Measurements from ENCODE around the gene ATN1.
A peak's percentile ranks its signal among the peaks of the same experiment; 100 is the strongest.

The ATN1 gene

GRCh38 chr12:6925239-6925539, 2.6 kb upstream of the ATN1 start:
- DNase-seq (ENCODE audit: low read depth, low spot score): no peak

- DNase-seq (ENCODE audit: low read depth, low spot score): peak; percentile 48
These were observed 2.0 kb upstream of the ATN1 start for GRCh38 chr12:6925540-6926279.

- no peak for DNase-seq (ENCODE audit: low read depth, low spot score)
These were observed 403 bp downstream of the ATN1 start for GRCh38 chr12:6928022-6928702.

- no peak for DNase-seq (ENCODE audit: low read depth, low spot score)
These were observed 1.1 kb downstream of the ATN1 start for GRCh38 chr12:6928703-6929407.

- no peak for DNase-seq (ENCODE audit: low read depth, low spot score)
These were observed 2.0 kb downstream of the ATN1 start for GRCh38 chr12:6929466-6930452.

GRCh38 chr12:6932766-6933165, 5.0 kb downstream of the ATN1 start:
- no peak for DNase-seq (ENCODE audit: low read depth, low spot score)

- no peak for DNase-seq (ENCODE audit: low read depth, low spot score)
These were observed 6.4 kb downstream of the ATN1 start for GRCh38 chr12:6934110-6934509.

GRCh38 chr12:6935371-6936193, 7.8 kb downstream of the ATN1 start:
- no peak for DNase-seq (ENCODE audit: low read depth, low spot score)

GRCh38 chr12:6936194-6936635, 8.5 kb downstream of the ATN1 start:
- DNase-seq (ENCODE audit: low read depth, low spot score): no peak

GRCh38 chr12:6936636-6937480, 9.1 kb downstream of the ATN1 start:
- no peak for DNase-seq (ENCODE audit: low read depth, low spot score)

GRCh38 chr12:6937481-6938352, 10.0 kb downstream of the ATN1 start:
- DNase-seq (ENCODE audit: low read depth, low spot score): peak; percentile 93

- DNase-seq (ENCODE audit: low read depth, low spot score): no peak
These were observed 10.8 kb downstream of the ATN1 start for GRCh38 chr12:6938353-6939190.

- DNase-seq (ENCODE audit: low read depth, low spot score): no peak
These were observed 11.4 kb downstream of the ATN1 start for GRCh38 chr12:6939191-6939540.

GRCh38 chr12:6941267-6941666, 13.5 kb downstream of the ATN1 start:
- no peak for DNase-seq (ENCODE audit: low read depth, low spot score)

GRCh38 chr12:6941782-6942181, 14.0 kb downstream of the ATN1 start:
- no peak for DNase-seq (ENCODE audit: low read depth, low spot score)

GRCh38 chr12:6942331-6942665, 14.5 kb downstream of the ATN1 start:
- DNase-seq (ENCODE audit: low read depth, low spot score): no peak

- DNase-seq (ENCODE audit: low read depth, low spot score): peak; percentile 87
These were observed 15.6 kb downstream of the ATN1 start for GRCh38 chr12:6943389-6943721.

GRCh38 chr12:6943722-6944380, 16.1 kb downstream of the ATN1 start, which contains the start of the genes C12orf57 and RNU7-1:
C12orf57 (plus strand) TSS chr12:6944022; CDS start chr12:6944122, 100 bp downstream.
RNU7-1 (plus strand) TSS chr12:6943816.
- peak; percentile 73 for DNase-seq (ENCODE audit: low read depth, low spot score)
